Mononuclear cell (primary cell): Measurements from ENCODE around the gene MAOA. TPM values are rescaled to one million over a fixed set of nuclear protein-coding genes. Genes with fewer than 3 reads are reported as not detected.
"Not testable (repeated sequence)": the region's sequence is repeated elsewhere in the genome, so short reads cannot be mapped to it uniquely, and the experiment has no call there.

ENCODE experiments used
- H3K27me3 ChIP-seq: 2 replicates; pipeline ENCODE4 v1.6.0; 2011; ENCODE audit warnings: low read length, control low read depth; ENCODE audit not compliant: insufficient read depth
- H3K4me1 ChIP-seq: 2 replicates; pipeline ENCODE4 v1.5.1; 2011; ENCODE audit warnings: mild to moderate bottlenecking, low read length, control low read depth; ENCODE audit not compliant: insufficient read depth
- H3K4me3 ChIP-seq: 2 replicates; pipeline ENCODE4 v1.5.1; 2011; ENCODE audit warnings: mild to moderate bottlenecking, low read length, moderate library complexity
- H3K9me3 ChIP-seq: 2 replicates; pipeline ENCODE4 v1.5.1; 2011; ENCODE audit warnings: low read depth, mild to moderate bottlenecking, control low read depth, low read length
- total RNA-seq: library from RNA; depleted of rRNA; stranded (reverse); fragments of >200 nt; gene quantifications from one replicate; pipeline ENCODE4 v1.2.3, GENCODE V29; 2012

Gene MAOA
- total RNA-seq, 1 donor, result 0.31 TPM

DNA sequence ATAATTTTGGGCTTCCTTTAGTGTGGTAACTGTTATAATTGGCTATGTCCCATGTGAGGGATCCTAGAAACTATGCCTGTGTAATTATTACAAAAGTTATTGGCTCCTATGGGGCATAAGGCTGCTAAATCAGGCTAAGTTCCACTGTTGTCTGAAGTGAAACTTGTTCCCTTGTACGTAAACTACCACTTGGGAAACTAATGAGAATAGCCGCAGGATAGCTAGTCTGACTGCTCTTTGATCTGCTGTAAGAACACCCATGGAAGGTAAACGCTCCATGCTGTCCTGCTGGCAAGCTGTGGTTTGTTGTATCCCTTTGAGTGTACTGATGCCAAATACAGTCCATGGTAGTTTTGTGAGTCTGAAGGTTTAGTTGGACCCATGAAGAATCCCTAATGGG is 9.3 kb upstream of the MAOA start:
- no peaks in the 10 kb centered on the region for H3K27me3 ChIP-seq
- no peak overlapping the region for H3K4me3 ChIP-seq
- H3K9me3 ChIP-seq, result no peaks in the 10 kb centered on the region
- H3K4me1 ChIP-seq, result peaks cover 12% of the 10 kb centered on the region

DNA sequence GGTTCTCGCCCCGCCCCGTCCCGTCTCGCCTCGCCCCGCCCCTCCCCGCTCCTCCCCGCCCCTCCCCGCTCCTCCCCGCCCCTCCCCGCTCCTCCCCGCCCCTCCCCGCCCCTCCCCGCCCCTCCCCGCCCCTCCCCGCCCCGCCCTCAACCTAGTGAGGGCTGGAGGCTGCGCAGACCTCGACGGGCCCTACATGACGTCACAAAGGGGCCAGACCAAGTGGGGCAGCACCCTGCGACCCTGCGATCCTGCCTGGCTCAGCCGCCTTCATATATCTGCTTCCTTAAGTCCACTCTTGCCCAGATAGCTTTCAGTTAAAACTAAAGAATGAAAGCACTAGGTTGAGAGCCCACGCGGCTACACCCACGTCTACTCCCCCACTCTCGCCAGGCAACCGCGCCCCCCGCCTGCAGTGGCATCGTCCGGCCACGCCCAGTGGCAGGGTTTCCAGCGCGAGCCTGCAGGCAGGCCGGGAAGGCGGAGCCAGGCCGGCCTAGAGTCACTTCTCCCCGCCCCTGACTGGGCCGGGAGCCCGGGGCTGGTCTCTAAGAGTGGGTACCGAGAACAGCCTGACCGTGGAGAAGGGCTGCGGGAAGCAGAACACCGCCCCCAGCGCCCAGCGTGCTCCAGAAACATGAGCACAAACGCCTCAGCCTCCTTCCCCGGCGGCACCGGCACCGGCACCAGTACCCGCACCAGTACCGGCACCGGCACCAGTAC is 1.5 kb upstream of the MAOA start:
- H3K9me3 ChIP-seq, result no peaks in the 10 kb centered on the region
- peaks cover 9% of the 10 kb centered on the region for H3K4me1 ChIP-seq
- peak overlapping the region; percentile 42 for H3K4me3 ChIP-seq
- H3K27me3 ChIP-seq, result peaks cover 2% of the 10 kb centered on the region

DNA sequence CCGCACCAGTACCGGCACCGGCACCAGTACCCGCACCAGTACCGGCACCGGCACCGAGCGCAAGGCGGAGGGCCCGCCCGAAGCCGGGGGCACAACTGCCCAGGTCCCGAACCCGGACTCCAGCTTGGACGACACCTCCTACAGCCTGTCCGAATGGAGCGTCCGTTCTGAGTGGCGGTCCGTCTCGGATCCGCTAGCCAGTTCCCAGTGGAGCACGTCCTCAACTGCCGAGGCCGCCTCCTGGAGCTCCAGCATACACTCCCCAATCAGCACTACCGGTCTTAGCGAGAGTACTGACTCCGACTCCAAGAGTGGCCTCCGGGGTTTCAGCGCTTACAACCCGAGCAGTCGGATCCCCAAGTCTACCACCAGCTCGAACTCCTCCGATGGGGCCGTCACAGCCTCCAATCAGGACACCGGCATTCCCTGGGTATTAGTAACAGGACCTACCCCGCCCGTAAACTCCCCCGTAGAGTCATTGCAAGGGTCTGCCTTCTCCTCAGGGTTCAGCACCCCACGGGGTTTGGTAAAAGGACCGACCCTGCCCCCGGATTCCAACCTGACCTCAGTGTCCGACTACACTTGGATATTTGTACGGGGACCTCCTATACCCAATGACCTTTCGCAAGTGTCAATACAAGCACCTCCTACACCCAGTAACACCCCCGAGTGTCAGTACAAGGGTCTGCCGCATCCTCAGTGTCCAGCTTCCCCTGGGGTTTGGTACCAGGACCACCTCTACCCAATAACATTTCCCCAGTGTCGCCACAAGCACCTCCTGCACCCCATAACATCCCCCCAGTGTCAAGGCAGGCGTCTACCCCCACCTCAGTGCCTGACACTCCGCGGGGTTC is 721 bp upstream of the MAOA start:
- Histone ChIP-seq H3K4me1 (peaks cover 9% of the 10 kb centered on the region), H3K4me3 (peak overlapping the region; percentile 42), H3K9me3 (no peaks in the 10 kb centered on the region), H3K27me3 (peaks cover 2% of the 10 kb centered on the region)

DNA sequence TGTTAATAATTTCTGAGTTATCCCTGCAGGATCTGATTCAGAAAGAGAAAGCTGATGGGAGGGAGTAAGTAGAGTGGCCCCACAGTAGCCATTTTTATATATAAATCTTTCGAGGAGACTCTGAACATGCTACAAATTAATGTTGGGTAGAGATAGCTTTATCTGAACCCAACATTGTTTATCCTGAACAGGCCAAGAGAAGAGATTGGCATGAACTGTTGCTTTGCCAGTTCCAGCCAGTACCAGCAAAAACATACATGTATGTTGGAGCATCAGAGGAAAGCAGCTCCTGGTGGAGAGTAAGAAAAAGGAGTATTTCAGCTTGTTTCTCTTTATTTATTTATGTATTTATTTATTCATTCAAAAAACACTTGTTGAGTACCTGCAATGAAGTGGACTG is 1.6 kb downstream of the MAOA start:
- Histone ChIP-seq H3K4me1 (peaks cover 9% of the 10 kb centered on the region), H3K4me3 (no peak overlapping the region), H3K9me3 (no peaks in the 10 kb centered on the region), H3K27me3 (peaks cover 2% of the 10 kb centered on the region)

DNA sequence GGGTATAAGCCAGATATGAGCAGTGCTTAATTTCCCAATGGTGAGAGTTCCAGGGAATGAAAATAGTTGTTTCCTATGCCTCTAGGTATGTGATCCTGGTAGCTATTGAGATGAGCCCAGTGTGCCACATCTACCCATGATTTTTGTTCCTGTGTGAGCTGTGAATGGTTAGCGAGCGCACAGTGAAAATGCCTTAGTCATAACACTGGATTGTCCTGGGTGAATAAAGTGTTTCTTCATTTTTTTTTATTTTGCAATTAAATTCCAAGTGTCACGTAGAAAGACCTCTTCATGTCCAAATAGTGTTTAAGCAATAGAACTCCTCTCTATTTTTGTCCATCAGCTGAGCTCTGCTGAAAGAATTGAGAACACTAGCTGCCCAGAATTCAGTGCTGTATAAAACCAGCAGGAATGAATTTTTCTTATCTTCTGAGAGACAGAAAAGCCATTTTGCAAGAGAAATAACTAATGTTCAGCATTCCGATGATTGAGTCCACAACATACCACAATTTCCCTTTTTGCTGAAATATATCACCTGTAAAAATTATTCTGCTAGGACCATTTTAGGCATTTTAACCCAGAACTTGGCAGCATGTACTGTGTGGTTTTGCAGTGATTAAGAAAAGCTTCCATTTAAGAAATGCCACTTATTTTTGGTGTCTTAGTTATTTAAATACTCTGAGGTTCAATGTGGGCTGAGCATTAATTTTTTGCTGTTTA is 5.6 kb downstream of the MAOA start:
- H3K4me1 ChIP-seq, result no peaks in the 10 kb centered on the region
- H3K4me3 ChIP-seq, result no peak overlapping the region
- peaks cover under 1% of the 10 kb centered on the region for H3K27me3 ChIP-seq
- H3K9me3 ChIP-seq, result no peaks in the 10 kb centered on the region

DNA sequence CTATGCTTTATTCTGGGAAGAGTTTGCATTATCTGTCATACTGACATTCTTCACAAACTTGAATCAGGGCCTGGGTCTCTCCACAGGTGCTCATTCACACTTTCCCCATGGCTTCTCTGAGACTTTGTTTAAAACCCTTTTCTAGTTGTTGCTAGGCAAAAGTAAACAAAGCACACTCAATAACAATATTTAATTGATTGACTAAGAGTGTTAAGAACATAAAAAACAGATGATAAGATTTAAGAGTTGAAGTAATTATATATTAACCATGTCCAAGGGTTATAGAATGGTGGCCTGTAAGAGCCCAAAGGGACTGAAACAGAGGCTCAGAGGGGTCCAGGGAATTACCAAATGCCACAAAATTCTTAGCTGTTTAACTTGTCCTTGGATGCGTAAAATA is 7.1 kb downstream of the MAOA start:
- no peaks in the 10 kb centered on the region for H3K4me1 ChIP-seq
- H3K9me3 ChIP-seq, result no peaks in the 10 kb centered on the region
- H3K4me3 ChIP-seq, result no peak overlapping the region
- no peaks in the 10 kb centered on the region for H3K27me3 ChIP-seq

DNA sequence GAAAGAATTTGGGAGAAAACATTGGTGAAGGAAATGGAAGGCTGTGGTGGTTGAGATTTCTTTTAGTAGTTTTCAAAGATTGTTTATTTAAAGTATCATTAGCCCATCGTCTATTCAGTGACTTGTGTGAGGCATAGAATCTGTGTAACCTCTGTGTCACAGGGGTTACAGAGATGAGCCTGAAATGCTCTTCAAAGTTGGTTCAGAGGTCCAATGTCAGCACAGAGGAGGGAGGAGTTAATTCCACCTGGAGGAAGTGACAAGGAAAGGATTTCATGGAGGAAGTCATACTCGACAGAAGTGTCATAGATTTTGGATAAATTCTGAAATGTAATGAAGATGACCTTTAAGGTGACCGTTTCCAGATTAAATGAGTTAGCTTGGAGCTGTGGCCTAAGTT is 8.2 kb downstream of the MAOA start:
- H3K4me3 ChIP-seq, result no peak overlapping the region
- H3K4me1 ChIP-seq, result no peaks in the 10 kb centered on the region
- no peaks in the 10 kb centered on the region for H3K27me3 ChIP-seq

DNA sequence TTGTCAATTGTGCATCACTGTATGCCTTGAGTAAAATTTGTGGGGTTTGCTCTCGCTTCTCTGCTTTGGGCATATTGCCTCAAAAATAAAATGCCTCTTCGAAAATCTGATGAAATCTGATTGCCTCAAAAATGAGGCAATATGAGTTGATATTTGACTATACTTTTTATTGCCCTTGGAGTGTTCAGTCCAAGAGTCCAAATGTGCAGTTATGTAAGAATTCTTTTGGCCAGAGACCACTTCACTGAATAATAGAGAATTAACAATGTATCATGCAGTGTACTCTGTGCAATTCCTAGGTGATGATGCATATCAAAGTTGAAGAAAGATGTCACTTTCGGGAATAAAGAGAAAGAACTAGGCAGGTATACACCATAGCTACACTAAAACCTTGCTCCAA is 8.6 kb downstream of the MAOA start:
- H3K9me3 ChIP-seq, result no peaks in the 10 kb centered on the region
- no peaks in the 10 kb centered on the region for H3K27me3 ChIP-seq
- no peaks in the 10 kb centered on the region for H3K4me1 ChIP-seq

More for the DNA sequence above, 8.2 kb downstream of the MAOA start:
- no peaks in the 10 kb centered on the region for H3K9me3 ChIP-seq

DNA sequence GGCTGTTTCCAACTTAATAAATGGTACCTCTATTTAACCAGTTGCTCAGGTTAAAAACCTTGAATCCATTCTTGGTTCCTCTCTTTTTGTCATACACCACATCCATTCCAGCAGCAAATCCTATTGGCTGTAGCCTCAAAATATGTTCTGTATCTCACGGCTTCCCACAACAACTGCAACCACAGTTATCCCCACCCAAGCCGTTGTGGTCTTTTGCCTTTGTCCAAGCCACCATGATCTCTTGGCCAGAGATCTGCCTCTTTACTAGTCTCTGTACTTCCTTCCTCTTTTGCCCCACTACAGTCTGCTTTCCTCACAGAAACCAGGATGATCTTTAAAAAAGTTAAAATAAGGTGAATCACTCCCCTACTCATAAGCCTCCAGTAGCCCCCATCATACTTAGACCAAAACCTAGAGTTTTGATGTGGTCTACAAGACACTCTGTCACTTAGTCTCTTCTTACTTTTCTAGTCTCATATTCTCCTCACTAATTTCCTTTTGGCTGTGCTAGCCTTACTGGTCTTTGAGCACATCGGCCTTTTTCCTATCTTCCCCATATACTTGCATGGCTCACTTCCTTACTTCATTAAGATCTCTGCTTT is 10.3 kb downstream of the MAOA start:
- Histone ChIP-seq H3K9me3 (no peaks in the 10 kb centered on the region), H3K27me3 (no peaks in the 10 kb centered on the region)

More for the DNA sequence above, 8.6 kb downstream of the MAOA start:
- H3K4me3 ChIP-seq, result no peak overlapping the region

DNA sequence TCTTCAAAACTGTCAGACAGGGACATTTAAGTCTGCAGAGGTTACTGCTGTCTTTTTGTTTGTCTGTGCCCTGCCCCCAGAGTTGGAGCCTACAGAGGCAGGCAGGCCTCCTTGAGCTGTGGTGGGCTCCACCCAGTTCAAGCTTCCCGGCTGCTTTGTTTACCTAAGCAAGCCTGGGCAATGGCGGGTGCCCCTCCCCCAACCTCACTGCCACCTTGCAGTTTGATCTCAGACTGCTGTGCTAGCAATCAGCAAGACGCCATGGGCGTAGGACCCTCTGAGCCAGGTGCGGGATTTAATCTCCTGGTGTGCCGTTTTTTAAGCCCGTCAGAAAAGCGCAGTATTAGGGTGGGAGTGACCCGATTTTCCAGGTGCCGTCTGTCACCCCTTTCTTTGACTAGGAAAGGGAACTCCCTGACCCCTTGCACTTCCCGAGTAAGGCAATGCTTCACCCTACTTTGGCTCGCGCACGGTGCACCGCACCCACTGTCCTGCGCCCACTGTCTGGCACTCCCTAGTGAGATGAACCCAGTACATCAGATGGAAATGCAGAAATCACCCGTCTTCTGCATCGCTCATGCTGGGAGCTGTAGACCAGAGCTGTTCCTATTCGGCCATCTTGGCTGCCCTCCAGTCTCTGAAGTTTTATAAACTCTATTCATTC is 20.0 kb downstream of the MAOA start:
- H3K4me1 ChIP-seq, H3K4me3 ChIP-seq, H3K9me3 ChIP-seq, H3K27me3 ChIP-seq: not testable (repeated sequence)

More for the DNA sequence above, 10.3 kb downstream of the MAOA start:
- Histone ChIP-seq H3K4me1 (no peaks in the 10 kb centered on the region), H3K4me3 (no peak overlapping the region)

DNA sequence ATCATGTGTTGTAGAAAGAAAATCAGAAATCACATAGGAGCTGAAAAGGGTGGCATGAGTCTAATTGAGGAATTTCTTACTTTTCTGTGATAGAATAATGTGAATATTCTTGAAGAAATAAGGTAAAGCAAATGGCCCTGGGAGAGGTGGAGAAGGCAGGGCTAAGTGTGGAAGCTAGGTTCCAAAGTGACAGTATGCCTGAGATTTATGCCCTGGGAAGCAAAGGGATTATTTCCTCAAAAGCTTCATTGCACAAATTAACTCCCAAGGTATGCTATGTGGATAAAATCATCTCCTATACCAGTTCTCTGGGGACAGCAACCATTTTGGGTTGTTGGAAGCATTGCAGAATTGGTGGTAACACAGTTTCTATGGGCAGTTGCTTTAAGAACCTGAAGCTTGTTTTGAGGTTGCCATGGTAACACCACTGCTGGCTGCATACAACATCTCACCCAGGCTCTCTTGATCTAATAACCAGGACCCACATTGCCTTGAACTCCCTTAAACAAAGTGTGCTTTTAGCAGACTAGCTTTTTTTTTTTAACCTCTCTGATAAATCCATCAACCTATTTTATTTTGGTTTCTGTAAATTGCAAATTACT is 21.0 kb downstream of the MAOA start:
- H3K4me3 ChIP-seq, result no peak overlapping the region
- H3K9me3 ChIP-seq, result no peaks in the 10 kb centered on the region
- H3K27me3 ChIP-seq, result no peaks in the 10 kb centered on the region
- H3K4me1 ChIP-seq, result no peaks in the 10 kb centered on the region

DNA sequence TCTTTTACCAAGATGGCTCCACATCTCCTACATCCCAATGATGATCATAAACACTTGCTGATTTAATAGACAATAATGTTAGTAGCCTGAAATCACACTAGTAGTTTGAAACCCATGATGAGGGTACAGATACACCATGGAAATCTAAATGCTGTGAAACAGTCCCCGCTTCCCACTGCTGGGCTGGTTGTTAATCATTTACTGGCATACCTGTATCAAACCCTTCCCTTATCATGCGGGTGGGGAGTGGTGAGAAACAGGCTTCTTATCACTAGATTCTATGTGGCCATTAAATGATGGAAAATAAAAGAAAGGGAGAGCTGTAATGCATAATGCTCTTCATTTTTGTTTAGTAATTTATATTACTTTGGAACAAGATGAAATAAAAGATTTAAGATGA is 21.9 kb downstream of the MAOA start:
- Histone ChIP-seq H3K27me3 (no peaks in the 10 kb centered on the region), H3K9me3 (no peaks in the 10 kb centered on the region), H3K4me1 (no peaks in the 10 kb centered on the region), H3K4me3 (no peak overlapping the region)

DNA sequence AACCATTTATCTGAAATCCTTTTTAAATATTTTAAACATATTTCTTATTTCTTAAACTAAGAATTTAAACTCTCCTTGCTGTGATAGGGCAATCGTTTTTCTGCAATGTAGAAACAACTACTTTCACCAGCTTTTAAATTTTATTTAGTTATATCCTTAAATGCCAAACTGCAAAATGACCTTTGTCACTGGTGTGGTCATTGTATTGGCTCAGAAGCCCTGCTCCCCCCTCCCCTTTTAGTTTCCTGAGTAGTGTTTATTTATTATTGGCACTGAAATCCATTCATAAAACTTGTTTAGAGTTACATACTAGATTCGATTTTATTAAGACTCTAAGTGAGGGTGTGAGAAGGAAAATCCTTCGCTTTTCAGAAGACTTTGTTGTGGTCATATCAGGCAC is 23.0 kb downstream of the MAOA start:
- H3K9me3 ChIP-seq, result no peaks in the 10 kb centered on the region
- H3K4me1 ChIP-seq, result no peaks in the 10 kb centered on the region
- H3K4me3 ChIP-seq, result no peak overlapping the region
- H3K27me3 ChIP-seq, result no peaks in the 10 kb centered on the region

DNA sequence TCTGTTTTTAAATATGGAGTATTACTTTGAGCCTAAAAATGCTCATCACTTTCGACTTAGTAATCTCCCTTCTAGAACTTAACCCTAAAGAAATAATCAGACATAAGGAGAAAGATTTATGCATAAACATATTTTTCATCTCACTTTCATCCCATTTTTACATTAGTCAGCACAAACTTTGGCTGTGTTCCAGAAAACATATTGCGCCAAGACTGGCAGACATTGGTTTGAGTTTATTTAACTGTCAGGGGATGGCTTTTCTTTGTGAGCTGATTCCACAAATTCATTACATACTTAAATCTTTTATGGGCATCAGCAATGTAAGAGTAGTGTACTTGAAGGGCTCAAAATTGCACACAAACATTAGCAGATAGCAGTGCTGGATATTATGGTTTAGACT is 23.7 kb downstream of the MAOA start:
- Histone ChIP-seq H3K9me3 (no peaks in the 10 kb centered on the region), H3K4me1 (no peaks in the 10 kb centered on the region), H3K27me3 (no peaks in the 10 kb centered on the region), H3K4me3 (no peak overlapping the region)
